ENCODE measurements around the gene RHEB. TPM values are rescaled to one million over a fixed set of nuclear protein-coding genes. Genes with fewer than 3 reads are reported as not detected.

Gene RHEB
- total and polyA plus RNA-seq, 2 donors (not counting 1 experiment from before 2014, with no cell fraction given) = 9.3 to 40.3 TPM

GRCh38 chr7:151514461-151515275 is 5.0 kb downstream of the RHEB start:
- no CpG with 5 or more reads among the region's 6 CpGs for WGBS (ENCODE audit: insufficient coverage)
- no peak overlapping the region for H3K4me3 Mint-ChIP-seq
- H3K27me3 Mint-ChIP-seq = no peaks in the 10 kb centered on the region
- no peak overlapping the region for H2AFZ ChIP-seq (ENCODE audit: insufficient read depth, low read depth, low read length, poor library complexity, severe bottlenecking)
- peaks cover 88% of the 10 kb centered on the region for H4K20me1 ChIP-seq (ENCODE audit: control insufficient read depth, insufficient read depth, low read length, poor library complexity, severe bottlenecking)
- H3K4me2 ChIP-seq (replicated peaks; ENCODE audit: low read depth, low read length, poor library complexity, severe bottlenecking) = no peak overlapping the region
- TF ChIP-seq, protein P1, sequence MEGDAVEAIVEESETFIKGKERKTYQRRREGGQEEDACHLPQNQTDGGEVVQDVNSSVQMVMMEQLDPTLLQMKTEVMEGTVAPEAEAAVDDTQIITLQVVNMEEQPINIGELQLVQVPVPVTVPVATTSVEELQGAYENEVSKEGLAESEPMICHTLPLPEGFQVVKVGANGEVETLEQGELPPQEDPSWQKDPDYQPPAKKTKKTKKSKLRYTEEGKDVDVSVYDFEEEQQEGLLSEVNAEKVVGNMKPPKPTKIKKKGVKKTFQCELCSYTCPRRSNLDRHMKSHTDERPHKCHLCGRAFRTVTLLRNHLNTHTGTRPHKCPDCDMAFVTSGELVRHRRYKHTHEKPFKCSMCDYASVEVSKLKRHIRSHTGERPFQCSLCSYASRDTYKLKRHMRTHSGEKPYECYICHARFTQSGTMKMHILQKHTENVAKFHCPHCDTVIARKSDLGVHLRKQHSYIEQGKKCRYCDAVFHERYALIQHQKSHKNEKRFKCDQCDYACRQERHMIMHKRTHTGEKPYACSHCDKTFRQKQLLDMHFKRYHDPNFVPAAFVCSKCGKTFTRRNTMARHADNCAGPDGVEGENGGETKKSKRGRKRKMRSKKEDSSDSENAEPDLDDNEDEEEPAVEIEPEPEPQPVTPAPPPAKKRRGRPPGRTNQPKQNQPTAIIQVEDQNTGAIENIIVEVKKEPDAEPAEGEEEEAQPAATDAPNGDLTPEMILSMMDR (IDR thresholded peaks at IDR 0.05) = no peak
- TF ChIP-seq EZH2 (IDR thresholded peaks at IDR 0.05; ENCODE audit: borderline replicate concordance, insufficient read depth, low read depth, low read length, poor library complexity, severe bottlenecking) = no peak
- ChIA-PET CTCF (interaction anchor here (1.4 kb wide), 1 partner anchor 10 kb away, joined by 6 read pairs; no protein-coding TSS in a partner anchor), POLR2A (no interaction called here)
- ATAC-seq (ENCODE audit: low read depth) (no peak), DNase-seq (no peak)
- no peak overlapping the region for H3K27ac ChIP-seq (ENCODE audit: low read length in 2 of 2)
- H3K4me1 ChIP-seq (ENCODE audit: control insufficient read depth in 2 of 2, insufficient read depth in 2 of 2, low read length in 2 of 2) = peaks cover 10 to 15% of the 10 kb centered on the region in 2 donors
- H3K9me3 ChIP-seq (ENCODE audit: control extremely low read depth in 1 of 3, control insufficient read depth in 2 of 3, insufficient read depth in 1 of 3, low read length in 2 of 3) = no peaks in the 10 kb centered on the region
- peaks cover 92% of the 10 kb centered on the region for H3K79me2 ChIP-seq (ENCODE audit: control insufficient read depth, insufficient read depth, low read length)
- no peak overlapping the region for H3K27ac Mint-ChIP-seq
- intact Hi-C loops (cut with micrococcal nuclease) = no loop called here
- H3K27me3 ChIP-seq (replicated peaks in 1 of 4; ENCODE audit: control extremely low read depth in 1 of 4, control insufficient read depth in 3 of 4, insufficient read depth in 4 of 4, low read length in 3 of 4) = no peaks in the 10 kb centered on the region
- H3K36me3 ChIP-seq (replicated peaks in 1 of 2; ENCODE audit: control extremely low read depth in 1 of 2, control insufficient read depth in 1 of 2, extremely low read depth in 1 of 2, insufficient read depth in 2 of 2, low read length in 1 of 2) = no peaks in the 10 kb centered on the region
- H3K4me1 Mint-ChIP-seq = peaks cover 65% of the 10 kb centered on the region
- H3K9me3 Mint-ChIP-seq (ENCODE audit: insufficient read depth) = no peaks in the 10 kb centered on the region
- H3K4me3 ChIP-seq (ENCODE audit: control extremely low read depth in 1 of 5, extremely low read depth in 1 of 5, insufficient read depth in 1 of 5, low read depth in 2 of 5, low read length in 4 of 5) = no peak overlapping the region
- H3K9ac ChIP-seq (ENCODE audit: low read length) = no peak overlapping the region

- WGBS (ENCODE audit: insufficient coverage) = 100% methylated on average over 1 of the region's 1 CpG
- Histone ChIP-seq H3K36me3 (replicated peaks in 1 of 2; ENCODE audit: control extremely low read depth in 1 of 2, control insufficient read depth in 1 of 2, extremely low read depth in 1 of 2, insufficient read depth in 2 of 2, low read length in 1 of 2) (no peaks in the 10 kb centered on the region), H4K20me1 (ENCODE audit: control insufficient read depth, insufficient read depth, low read length, poor library complexity, severe bottlenecking) (peaks cover 96% of the 10 kb centered on the region), H3K27ac (ENCODE audit: low read length in 2 of 2) (no peak overlapping the region), H2AFZ (ENCODE audit: insufficient read depth, low read depth, low read length, poor library complexity, severe bottlenecking) (no peak overlapping the region), H3K79me2 (ENCODE audit: control insufficient read depth, insufficient read depth, low read length) (peaks cover 100% of the 10 kb centered on the region), H3K9ac (ENCODE audit: low read length) (no peak overlapping the region), H3K4me1 (ENCODE audit: control insufficient read depth in 2 of 2, insufficient read depth in 2 of 2, low read length in 2 of 2) (peaks cover 9% of the 10 kb centered on the region in 2 donors), H3K4me2 (replicated peaks; ENCODE audit: low read depth, low read length, poor library complexity, severe bottlenecking) (no peak overlapping the region), H3K27me3 (replicated peaks in 1 of 4; ENCODE audit: control extremely low read depth in 1 of 4, control insufficient read depth in 3 of 4, insufficient read depth in 4 of 4, low read length in 3 of 4) (no peaks in the 10 kb centered on the region), H3K9me3 (ENCODE audit: control extremely low read depth in 1 of 3, control insufficient read depth in 2 of 3, insufficient read depth in 1 of 3, low read length in 2 of 3) (no peaks in the 10 kb centered on the region), H3K4me3 (ENCODE audit: control extremely low read depth in 1 of 5, extremely low read depth in 1 of 5, insufficient read depth in 1 of 5, low read depth in 2 of 5, low read length in 4 of 5) (no peak overlapping the region)
- Mint-ChIP-seq H3K4me3 (no peak overlapping the region), H3K27me3 (no peaks in the 10 kb centered on the region), H3K9me3 (ENCODE audit: insufficient read depth) (no peaks in the 10 kb centered on the region), H3K4me1 (peaks cover 68% of the 10 kb centered on the region), H3K27ac (no peak overlapping the region)
- no peak for DNase-seq
- TF ChIP-seq, protein P1 (IDR thresholded peaks at IDR 0.05) = no peak
- no peak for TF ChIP-seq EZH2 (IDR thresholded peaks at IDR 0.05; ENCODE audit: borderline replicate concordance, insufficient read depth, low read depth, low read length, poor library complexity, severe bottlenecking)
- ChIA-PET CTCF (no interaction called here), POLR2A (no interaction called here)
- intact Hi-C loops (cut with micrococcal nuclease) = no loop called here
- no peak for ATAC-seq (ENCODE audit: low read depth)
Observed at GRCh38 chr7:151513133-151513532, 6.6 kb downstream of the RHEB start.
